GM19240 (cell line): ENCODE measurements around the gene PC.

Experiments used
- DNase-seq: peaks from one replicate; pipeline ENCODE4 v3.0.0; 2011; ENCODE audit warnings: low spot score; ENCODE audit not compliant: insufficient read length

The PC gene

DNA sequence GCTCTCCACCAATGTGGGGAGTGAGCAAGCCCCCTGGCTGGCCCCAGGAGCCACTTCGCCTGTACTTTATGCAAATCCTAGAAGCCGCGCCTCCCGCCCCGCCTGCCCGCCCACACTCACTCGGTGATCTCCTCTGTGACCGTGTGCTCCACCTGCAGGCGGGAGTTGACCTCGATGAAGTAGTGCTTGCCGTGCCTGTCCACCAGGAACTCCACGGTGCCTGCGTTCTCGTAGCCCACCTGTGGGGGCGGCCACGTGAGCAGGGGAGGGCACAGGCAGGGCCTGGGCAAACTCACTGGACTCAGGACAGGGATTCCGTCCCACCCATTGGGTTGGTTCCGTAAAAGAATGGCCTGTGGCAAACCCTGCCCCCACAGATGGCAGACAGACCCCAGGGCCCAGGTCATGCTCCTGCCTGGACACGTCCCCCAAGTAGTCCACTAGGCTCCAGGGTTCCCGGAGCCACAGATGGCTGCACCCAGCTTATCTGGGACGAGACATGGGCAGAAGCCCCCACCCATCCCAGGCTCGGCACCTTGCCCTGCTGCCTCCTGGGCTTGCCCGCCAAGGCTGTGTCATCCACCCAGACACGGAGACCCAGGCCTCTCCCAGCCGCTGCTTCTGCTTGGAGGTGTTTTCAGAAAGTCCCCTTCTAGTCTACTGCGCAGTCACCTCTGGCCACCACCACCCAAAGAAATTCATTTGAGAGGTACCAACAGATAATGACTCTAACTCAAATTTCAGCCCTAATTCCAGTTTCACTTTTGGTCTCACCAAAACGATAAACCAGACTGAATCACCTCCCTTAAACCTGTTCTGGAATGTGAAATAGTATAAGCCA lies 89.2 kb downstream of the PC start:
- peak; percentile 97 for DNase-seq

DNA sequence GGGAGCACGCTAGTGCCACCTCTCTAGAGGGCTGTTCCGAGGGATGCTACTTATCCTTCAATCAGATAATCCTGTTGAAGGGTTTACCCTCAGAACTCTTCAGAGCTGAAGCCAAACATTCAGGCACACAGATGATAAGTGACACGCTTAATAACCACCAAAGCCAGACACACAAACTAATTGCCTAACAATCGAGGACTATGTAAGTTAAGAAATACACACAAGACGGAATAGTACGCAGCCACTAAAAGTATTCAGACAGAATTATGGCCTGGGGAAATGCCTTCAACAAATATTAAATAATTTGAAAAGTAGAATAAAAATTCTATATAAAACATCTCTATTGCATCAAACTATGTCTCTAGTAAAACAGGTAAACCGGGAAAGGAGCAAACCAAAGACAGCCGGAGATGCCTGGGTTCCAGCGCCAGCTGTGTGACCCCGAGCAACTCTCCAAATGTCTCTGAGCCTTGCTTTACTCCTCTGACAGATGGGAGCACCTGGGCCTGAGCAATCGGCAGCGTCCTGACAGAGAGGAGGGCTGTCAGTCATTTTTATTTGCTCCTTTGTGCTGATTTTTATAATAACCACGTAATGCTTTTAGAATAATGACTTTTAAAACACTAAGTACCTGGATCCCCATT lies 90.0 kb downstream of the PC start:
- no peak for DNase-seq

DNA sequence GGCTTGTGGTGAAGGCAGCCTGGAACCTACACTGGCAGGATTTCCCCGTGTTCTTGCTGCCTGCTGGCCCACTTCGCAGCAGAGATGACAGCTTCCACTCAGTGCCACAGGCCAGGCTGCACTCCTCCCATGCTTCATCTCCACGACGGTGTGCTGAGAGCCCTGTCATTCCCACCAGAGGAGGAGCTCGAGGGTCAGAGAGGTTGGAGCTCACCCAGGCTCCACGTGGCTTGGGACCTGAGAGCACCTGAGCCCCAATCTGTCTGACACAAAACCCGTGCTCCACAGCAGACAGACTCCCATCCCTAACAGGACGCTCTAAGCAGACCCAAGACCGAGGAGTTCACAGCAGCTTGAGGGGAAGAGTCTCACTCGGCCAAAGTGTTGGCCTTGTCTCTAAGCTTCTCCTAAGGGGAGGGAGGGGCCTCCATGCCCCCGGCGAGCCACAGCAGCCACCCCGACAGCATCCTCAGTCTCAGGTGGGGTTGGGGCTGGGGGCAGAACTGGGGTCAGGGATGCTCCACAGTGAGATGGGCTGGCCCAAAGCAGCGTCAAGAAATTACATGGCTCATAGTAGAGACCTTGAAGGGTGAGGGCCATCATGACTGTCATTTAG lies 90.7 kb downstream of the PC start:
- DNase-seq: no peak

DNA sequence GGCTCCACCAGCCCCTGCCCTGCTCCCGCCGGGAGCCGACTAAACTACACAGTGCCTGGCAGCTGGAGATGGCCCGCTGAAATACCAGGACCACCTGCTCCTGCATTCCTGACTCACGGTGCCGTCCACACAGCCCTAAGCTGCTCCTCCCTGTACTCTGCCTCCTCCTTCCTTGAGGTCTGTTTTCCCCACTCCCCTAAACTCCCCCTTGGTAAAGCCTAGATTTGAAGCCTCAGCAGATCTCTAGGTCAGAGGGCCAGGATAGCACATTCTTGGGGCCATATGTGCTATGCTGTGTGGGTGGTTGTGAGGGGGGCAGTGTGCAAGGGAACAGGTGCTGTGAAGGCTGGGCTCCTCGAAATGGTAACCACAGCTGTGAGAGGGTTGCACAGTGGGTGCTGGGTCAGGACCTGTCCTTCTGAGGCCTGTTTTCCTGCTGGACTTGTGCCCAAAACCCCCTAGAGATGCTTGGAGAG lies 91.6 kb downstream of the PC start:
- DNase-seq: no peak

DNA sequence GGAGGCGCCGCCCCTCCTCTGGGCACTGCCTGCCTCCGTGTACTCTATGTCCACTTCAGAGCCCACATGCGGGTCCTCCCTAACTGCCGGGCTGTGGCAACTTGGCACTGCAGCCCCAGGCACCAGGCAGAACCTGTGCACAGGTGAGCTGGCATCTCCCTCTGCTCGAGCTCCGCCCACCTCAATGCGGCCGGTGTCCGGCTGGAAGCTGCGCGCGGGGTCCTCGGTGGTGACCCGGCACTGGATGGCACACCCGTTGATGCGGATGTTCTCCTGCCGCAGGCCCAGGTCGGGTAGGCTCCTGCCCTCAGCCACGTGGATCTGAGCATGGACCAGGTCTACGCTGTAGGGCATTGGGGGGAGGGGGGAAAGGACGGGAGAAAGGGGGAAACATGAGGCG lies 92.2 kb downstream of the PC start:
- no peak for DNase-seq

DNA sequence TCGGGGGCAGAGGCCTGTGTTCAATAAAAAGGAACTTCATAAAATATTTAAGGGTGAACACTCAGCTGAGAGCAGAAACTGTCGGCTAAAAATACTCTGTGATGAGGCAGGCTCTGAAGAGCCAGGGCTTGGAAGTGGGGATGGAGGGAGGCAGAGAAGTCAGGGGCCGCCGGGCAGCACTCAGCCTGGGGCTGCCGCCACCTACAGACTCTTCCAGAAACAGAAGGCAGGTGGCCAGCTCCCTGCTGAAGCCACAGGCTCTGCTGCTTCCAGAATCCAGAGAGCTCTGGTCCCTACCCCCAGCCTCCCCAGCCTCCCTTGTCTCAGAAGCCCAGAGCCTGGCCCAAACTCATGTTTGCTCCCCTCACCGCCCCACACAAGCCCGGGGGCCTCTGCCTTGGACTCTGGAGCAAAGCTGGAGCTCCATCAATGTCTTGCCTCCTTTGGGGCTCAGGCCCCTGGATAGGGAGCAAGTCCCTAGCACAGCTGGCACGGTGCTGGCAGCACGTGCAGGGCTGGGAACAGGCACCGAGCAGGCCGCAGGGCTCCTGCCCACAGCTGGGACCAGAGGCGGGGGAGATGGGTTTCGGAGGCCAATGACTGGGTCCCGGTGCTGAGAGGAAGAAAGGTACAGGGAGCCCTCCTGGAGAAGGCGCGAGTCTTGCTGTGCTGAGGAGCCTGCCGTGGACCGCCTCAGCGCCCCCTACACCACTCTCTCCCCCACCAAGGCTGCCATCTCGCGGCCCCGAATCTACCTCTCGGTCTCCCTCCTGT lies 93.1 kb downstream of the PC start:
- DNase-seq: no peak

DNA sequence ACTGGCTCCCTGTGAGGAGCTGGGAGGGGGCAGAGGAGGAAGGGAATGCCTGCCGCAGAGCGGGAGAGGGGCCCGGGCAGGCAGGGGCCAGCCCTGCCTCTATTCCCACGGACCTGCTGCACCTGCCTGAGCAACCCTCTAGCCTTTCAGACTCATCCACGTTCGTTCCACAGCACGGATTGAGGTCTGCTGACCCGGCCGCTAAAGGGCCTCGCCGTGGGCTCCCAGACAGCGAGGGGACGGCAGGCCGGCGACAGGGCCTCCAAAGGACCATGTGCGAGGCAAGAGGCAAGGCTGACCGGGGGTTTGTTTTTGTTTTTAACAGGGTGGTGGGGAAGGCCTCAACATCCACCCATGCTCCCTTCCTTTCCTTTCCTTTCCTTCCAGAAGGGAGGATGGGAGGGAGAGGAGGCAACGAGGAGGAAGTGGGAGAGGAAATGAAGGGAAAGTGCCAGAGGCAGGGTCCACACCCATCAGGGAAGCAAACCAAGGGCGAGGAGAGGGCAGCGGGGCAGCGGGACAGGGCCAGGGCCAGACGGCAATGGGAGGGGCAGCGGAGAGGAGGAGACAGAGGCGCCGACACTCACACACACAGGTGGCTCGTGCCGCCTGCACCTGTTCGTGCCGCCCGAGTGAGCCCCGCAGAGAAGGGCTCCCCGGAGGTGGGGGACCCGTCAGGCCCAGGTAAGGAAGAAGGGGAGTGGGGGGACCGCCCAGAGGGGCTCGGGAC lies 93.8 kb downstream of the PC start:
- DNase-seq: no peak

DNA sequence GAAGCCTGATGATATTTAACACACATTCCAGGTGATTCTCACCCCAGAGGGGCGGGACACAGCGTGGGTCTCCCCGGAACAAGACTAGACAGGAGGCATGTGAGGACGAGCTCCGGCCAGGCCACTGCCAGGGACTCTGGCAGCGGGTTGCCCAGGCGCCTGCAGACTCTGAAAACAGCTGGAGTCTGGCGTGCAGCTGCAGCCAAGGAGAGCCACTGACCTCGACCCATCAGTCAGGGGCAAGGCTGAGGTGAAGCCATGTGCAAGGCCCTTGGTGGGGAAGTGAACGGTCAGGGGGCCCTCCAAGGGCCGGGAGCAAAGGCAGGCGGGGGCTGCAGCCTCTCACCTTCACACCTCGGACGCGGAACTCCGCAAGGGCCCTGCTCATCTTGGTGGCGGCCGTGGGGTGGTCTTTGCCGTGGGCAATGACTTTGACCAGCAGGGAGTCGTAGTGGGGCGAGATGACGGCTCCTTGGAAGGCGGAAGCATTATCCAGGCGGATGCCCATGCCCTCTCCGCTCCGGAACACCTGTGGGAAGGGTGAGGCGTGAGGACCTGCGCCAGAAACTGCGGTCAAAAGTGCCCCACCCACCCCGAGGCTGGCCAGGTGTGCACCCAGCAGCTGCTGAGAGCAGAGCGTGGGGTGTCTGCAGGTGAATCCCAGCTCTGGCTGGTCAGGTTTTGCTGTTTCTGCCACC lies 94.6 kb downstream of the PC start:
- DNase-seq: no peak

DNA sequence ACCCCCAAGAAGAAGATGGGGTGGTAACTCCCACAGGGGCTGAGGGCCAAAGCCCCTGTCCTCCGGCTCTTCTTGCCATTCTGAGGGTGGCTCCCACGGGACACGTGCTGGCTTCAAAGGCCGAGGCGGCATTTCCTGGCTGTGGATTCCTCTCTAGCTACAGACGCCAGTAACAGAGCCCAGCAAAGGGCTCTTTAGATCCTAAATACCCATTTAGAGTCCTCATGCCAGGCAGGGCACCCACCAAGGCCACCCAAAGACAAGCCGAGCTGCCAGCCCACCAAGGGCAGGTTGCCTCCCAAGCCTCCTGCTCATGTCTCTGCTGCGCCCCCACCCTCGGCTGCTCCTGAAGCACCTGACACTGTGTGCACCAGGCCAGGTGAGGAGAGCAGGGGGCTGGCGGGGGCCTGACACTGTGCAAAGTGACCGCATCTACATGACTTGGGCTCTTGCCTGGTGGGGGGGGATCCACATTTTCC lies 95.6 kb downstream of the PC start:
- DNase-seq: no peak

DNA sequence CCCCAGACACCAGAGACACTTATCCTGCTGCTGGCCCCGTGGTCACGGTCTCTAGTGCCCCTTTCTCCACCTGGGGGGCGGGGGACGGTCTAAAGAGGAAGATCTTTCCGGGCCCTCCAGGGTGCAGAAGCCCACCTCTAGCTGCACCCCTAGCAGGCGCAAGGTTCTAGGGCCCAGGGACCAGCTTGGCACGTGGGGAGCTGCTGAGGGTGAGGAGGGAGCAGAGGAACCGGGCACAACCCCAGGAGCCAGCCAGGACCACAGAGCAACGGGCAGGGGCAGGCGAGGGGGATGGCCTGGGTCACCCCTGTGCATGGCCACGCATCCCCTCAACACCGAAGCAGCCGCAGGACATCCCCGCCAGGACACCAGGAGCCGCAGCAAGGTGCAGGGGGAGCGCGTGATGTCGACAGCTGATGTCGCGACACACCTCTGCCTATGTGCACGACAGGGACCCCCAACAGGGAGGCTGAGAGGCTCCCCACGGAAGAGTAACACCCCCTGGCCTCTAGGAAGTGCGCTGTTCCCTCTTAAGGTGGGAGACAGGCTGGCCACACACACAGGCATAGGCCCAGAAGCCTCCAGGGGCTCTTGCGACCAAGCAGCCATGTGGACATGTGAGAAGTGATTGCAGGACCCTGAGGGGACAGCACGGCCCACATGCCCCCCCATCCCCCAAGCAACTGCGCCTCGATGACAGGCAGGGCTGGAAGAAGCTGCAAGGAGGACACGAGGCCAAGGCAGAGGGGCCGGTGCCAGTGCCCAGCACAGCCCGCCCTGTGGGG lies 96.2 kb downstream of the PC start:
- no peak for DNase-seq

DNA sequence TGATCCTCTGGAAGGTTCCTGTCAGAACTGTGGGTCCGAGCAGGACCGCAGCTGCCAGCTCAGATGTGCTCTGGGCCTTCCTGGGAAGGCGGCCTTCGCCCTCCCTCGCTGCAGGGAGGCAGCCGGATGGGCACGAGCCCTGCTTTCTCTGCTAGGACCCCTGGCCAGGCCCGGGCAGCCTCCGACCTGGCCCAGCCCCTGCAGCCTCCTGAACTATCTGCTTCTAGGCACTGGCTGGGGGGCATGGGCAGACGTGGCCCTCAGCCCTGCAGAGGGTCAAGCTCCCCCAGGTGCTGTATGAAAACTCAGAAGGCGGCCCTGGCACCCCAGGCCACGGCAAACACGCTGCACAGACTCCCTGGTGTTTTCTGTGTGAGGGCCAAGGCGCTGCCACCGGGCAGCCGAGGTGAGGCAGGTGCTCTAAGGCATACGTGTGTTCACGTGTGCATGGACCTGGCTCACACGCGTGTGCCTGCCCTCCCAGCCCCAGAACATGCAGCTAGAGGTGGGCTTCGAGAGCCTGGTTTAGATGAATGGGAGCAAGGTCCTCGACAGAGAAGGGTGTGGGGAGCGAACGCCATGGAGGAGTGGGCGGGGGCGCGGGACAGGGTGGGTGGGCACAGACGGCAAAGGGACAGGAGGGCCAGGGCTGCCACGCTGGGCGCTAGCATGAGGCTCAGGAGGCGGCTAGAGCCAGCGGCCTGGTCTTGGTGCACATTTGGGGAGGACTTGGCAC lies 97.0 kb downstream of the PC start:
- no peak for DNase-seq

DNA sequence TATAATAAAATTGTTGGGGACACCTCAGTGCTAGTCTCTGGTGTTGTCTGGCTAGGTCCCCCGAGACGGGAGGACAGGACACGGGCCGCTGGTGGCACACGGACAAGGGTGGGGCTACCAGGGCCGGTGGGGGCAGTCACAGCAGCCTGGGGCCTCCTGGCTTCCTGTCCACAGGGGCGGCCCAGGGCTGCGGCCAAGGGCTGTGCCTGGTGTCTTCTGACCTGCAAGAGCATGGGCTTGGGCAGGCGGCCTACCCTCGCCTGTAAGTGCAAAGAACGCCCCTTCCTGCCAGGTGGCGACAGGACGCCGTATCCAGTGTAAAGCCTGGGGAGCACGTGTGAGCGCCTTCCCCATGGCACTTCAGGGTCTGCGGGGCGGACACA lies 97.7 kb downstream of the PC start:
- DNase-seq: no peak

DNA sequence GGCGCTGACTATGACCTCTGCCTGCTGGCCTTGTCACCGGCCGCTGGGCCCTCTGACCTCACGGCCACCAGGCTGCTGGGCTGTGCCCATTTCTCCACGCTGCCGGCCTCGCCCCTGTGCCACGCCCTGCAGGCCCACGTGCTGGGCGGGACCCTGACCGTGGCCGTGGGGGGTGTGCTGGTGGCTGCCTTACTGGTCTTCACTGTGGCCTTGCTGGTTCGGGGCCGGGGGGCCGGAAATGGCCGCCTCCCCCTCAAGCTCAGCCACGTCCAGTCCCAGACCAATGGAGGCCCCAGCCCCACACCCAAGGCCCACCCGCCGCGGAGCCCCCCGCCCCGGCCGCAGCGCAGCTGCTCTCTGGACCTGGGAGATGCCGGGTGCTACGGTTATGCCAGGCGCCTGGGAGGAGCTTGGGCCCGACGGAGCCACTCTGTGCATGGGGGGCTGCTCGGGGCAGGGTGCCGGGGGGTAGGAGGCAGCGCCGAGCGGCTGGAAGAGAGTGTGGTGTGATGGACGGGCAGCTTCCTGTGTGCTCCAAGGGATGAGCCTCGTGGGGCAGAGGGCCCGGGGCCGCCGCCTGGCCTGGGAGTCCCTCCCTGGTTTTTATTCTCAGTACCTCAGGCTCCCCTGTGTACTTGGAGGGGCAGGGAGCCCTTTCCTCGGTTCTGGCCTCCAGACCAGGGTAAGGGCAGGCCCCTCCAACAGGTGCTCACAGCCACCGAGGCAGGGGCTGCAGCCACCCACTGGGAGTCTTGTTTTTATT lies 98.3 kb downstream of the PC start:
- DNase-seq: no peak

DNA sequence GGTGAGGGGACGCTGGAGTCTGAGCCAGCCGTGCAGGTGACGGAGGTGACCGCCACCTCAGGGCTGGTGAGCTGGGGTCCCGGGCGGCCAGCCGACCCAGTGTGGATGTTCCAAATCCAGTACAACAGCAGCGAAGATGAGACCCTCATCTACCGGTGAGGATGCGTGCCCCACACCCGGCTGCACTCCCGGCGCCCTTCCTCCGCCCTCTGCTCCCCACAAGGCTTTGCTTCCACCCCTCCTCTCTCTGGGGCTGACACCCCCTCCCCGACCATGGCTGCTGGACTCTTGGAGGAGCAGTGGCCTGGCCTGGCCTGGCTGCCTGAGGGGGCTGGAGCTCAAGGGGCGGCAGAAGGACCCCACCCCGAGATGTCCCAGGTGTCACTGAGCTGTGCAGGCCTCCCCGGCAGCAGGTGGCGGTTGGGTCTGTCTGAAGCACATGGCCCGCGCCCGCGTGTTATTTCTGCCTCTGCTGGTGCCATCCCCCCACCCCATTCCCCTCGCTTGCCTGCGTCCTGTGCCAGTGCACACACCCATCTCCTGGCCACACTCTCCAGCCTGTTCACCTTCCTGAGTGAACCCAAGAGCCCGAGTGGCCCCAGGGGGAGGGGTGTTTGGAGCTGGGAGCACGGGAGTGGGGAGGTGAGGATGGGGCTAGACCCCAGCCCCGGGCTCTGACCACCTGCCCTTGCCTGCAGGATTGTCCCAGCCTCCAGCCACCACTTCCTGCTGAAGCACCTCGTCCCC lies 99.1 kb downstream of the PC start:
- DNase-seq: no peak

DNA sequence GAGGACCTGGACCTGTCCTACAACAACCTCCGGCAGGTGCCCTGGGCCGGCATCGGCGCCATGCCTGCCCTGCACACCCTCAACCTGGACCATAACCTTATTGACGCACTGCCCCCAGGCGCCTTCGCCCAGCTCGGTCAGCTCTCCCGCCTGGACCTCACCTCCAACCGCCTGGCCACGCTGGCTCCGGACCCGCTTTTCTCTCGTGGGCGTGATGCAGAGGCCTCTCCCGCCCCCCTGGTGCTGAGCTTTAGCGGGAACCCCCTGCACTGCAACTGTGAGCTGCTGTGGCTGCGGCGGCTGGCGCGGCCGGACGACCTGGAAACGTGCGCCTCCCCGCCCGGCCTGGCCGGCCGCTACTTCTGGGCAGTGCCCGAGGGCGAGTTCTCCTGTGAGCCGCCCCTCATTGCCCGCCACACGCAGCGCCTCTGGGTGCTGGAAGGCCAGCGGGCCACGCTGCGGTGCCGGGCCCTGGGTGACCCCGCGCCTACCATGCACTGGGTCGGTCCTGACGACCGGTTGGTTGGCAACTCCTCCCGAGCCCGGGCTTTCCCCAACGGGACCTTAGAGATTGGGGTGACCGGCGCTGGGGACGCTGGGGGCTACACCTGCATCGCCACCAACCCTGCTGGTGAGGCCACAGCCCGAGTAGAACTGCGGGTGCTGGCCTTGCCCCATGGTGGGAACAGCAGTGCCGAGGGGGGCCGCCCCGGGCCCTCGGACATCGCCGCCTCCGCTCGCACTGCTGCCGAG lies 99.8 kb downstream of the PC start:
- DNase-seq: no peak

DNA sequence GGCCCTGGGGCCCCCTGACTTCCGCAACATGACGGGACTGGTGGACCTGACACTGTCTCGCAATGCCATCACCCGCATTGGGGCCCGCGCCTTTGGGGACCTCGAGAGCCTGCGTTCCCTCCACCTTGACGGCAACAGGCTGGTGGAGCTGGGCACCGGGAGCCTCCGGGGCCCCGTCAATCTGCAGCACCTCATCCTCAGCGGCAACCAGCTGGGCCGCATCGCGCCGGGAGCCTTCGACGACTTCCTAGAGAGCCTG lies 100.3 kb downstream of the PC start:
- DNase-seq: no peak
